Tibial nerve (tissue), 4 donors: ENCODE measurements around the gene GALNT10. TPM values are rescaled to one million over a fixed set of nuclear protein-coding genes. Genes with fewer than 3 reads are reported as not detected.

Experiments
- DNase-seq, 2 donors: peaks; one replicate each; pipeline ENCODE4 v3.0.0-alpha.2; 2019; ENCODE audit warnings: low spot score in 2 of 2
- H3K27ac ChIP-seq, 4 donors: fragments of 200-600 bp; sonication (generic) in 3 of 4; one replicate each; pipeline ENCODE4 v1.5.1; 2017 to 2019; ENCODE audit warnings: mild to moderate bottlenecking in 1 of 4
- H3K27me3 ChIP-seq, 2 donors: fragments of 200-600 bp; sonication (generic) in 1 of 2; one replicate each; pipeline versions ENCODE4 v1.5.1 to v1.6.0; 2017 to 2019
- H3K36me3 ChIP-seq, 3 donors: fragments of 200-600 bp; sonication (generic); one replicate each; pipeline ENCODE4 v1.5.1; 2018 to 2019
- H3K4me1 ChIP-seq, 4 donors: fragments of 200-600 bp; sonication (generic) in 3 of 4; one replicate each; pipeline ENCODE4 v1.5.1; 2017 to 2019
- H3K4me3 ChIP-seq, 4 donors: fragments of 200-600 bp; sonication (generic) in 3 of 4; one replicate each; pipeline ENCODE4 v1.5.1; 2017 to 2019; ENCODE audit warnings: mild to moderate bottlenecking in 1 of 4, moderate library complexity in 1 of 4
- H3K9me3 ChIP-seq, 4 donors: fragments of 200-600 bp; sonication (generic) in 3 of 4; one replicate each; pipeline ENCODE4 v1.5.1; 2017 to 2019
- CTCF ChIP-seq, 5 experiments: fragments of 200-600 bp in 3 of 5; fragments of 450-650 bp in 2 of 5; sonication (generic) in 3 of 5; IDR thresholded peaks; one replicate each; pipeline ENCODE4 v1.5.1; 2016 to 2019; ENCODE audit warnings: antibody characterized with exemption in 5 of 5, mild to moderate bottlenecking in 3 of 5, moderate library complexity in 2 of 5
- EP300 ChIP-seq, 2 donors: sonication (generic); formaldehyde crosslinking; IDR thresholded peaks; one replicate each; pipeline ENCODE4 v1.6.1; 2017; ENCODE audit warnings: antibody characterized with exemption in 2 of 2, mild to moderate bottlenecking in 1 of 2
- POLR2A ChIP-seq, 2 donors: fragments of 450-650 bp; IDR thresholded peaks; one replicate each; pipeline ENCODE4 v1.6.1; 2017; ENCODE audit warnings: antibody characterized with exemption in 2 of 2, mild to moderate bottlenecking in 2 of 2, moderate library complexity in 2 of 2
- WGBS, 2 donors: methylation state at CpG; one replicate each; pipeline ENCODE4 v1.1.5; 2018; 5-methylcytosine and 5-hydroxymethylcytosine counted together
- total RNA-seq, 4 donors: library from RNA; depleted of rRNA; stranded (reverse); fragments of >200 nt; gene quantifications; one replicate each; pipeline ENCODE4 v1.1.0, GENCODE V29; 2016

The GALNT10 gene
- total RNA-seq, 4 donors from 2014 or later = 24.1 to 41.2 (median 26.7) TPM

GRCh38 chr5:154373729-154374179 lies 183.2 kb downstream of the GALNT10 start:
- TF ChIP-seq POLR2A (IDR thresholded peaks at IDR 0.05) (no peak), EP300 (IDR thresholded peaks at IDR 0.05) (peak in 1 of 2 donors; percentile 58)
- 68 to 75% methylated on average over 8 of the region's 8 CpGs for WGBS, 2 donors
- H3K4me3 ChIP-seq = no peak overlapping the region
- H3K27me3 ChIP-seq = no peaks in the 10 kb centered on the region
- peak overlapping the region in 2 of 4 donors; percentile 35 to 57 for H3K27ac ChIP-seq
- peaks cover 0 to 58% (median 9%) of the 10 kb centered on the region in 4 donors for H3K4me1 ChIP-seq
- no peaks in the 10 kb centered on the region for H3K9me3 ChIP-seq
- no peak for DNase-seq
- peaks cover 0 to 26% (median 0%) of the 10 kb centered on the region in 3 donors for H3K36me3 ChIP-seq

- no peak for DNase-seq
- peaks cover 0 to 28% (median 0%) of the 10 kb centered on the region in 3 donors for H3K36me3 ChIP-seq
- H3K27me3 ChIP-seq = no peaks in the 10 kb centered on the region
- peak overlapping the region in 1 of 4 donors; percentile 57 for H3K27ac ChIP-seq
- no peaks in the 10 kb centered on the region for H3K9me3 ChIP-seq
- WGBS, 2 donors = 95 to 96% methylated on average over 4 of the region's 4 CpGs
- no peak overlapping the region for H3K4me3 ChIP-seq
- TF ChIP-seq CTCF (IDR thresholded peaks at IDR 0.05) (no peak), POLR2A (IDR thresholded peaks at IDR 0.05) (no peak), EP300 (IDR thresholded peaks at IDR 0.05) (no peak)
- peaks cover 0 to 53% (median 9%) of the 10 kb centered on the region in 4 donors for H3K4me1 ChIP-seq
These were observed 183.7 kb downstream of the GALNT10 start for GRCh38 chr5:154374264-154374663.

GRCh38 chr5:154375329-154376008 lies 184.9 kb downstream of the GALNT10 start:
- WGBS, 2 donors = 65 to 77% methylated on average over 3 of the region's 3 CpGs
- Histone ChIP-seq H3K4me1 (peaks cover 0 to 41% (median 9%) of the 10 kb centered on the region in 4 donors), H3K4me3 (no peak overlapping the region), H3K36me3 (peaks cover 0 to 35% (median 0%) of the 10 kb centered on the region in 3 donors), H3K27me3 (no peaks in the 10 kb centered on the region), H3K27ac (peak overlapping the region in 1 of 4 donors; percentile 57), H3K9me3 (no peaks in the 10 kb centered on the region)
- peak in 1 of 2 donors; percentile 37 for DNase-seq
- TF ChIP-seq EP300 (IDR thresholded peaks at IDR 0.05) (peak in 1 of 2 donors; percentile 20), CTCF (IDR thresholded peaks at IDR 0.05) (no peak)

- no peak for DNase-seq
- WGBS, 2 donors = 80 to 84% methylated on average over 4 of the region's 4 CpGs
- Histone ChIP-seq H3K4me3 (no peak overlapping the region), H3K4me1 (peaks cover 0 to 31% (median 4%) of the 10 kb centered on the region in 4 donors), H3K9me3 (no peaks in the 10 kb centered on the region), H3K27me3 (no peaks in the 10 kb centered on the region), H3K36me3 (peaks cover 0 to 45% (median 0%) of the 10 kb centered on the region in 3 donors), H3K27ac (no peak overlapping the region)
- TF ChIP-seq CTCF (IDR thresholded peaks at IDR 0.05) (no peak), POLR2A (IDR thresholded peaks at IDR 0.05) (no peak), EP300 (IDR thresholded peaks at IDR 0.05) (no peak)
These were observed 185.9 kb downstream of the GALNT10 start for GRCh38 chr5:154376481-154376880.

- H3K4me3 ChIP-seq = no peak overlapping the region
- no peaks in the 10 kb centered on the region for H3K9me3 ChIP-seq
- H3K27me3 ChIP-seq = no peaks in the 10 kb centered on the region
- H3K36me3 ChIP-seq = peaks cover 0 to 60% (median 0%) of the 10 kb centered on the region in 3 donors
- no peak for DNase-seq
- WGBS, 2 donors = 75 to 80% methylated on average over 4 of the region's 4 CpGs
- TF ChIP-seq EP300 (IDR thresholded peaks at IDR 0.05) = no peak
- no peak for TF ChIP-seq POLR2A (IDR thresholded peaks at IDR 0.05)
- no peak for TF ChIP-seq CTCF (IDR thresholded peaks at IDR 0.05)
- H3K4me1 ChIP-seq = peaks cover 0 to 16% (median 4%) of the 10 kb centered on the region in 4 donors
- H3K27ac ChIP-seq = no peak overlapping the region
These were observed 187.4 kb downstream of the GALNT10 start for GRCh38 chr5:154377754-154378533.
